Vagina (tissue), 2 donors: Measurements from ENCODE around the gene AGRN. TPM values are rescaled to one million over a fixed set of nuclear protein-coding genes. Genes with fewer than 3 reads are reported as not detected.

Experiments used
- DNase-seq, 2 donors: peaks; one replicate each; pipeline ENCODE4 v3.0.0-alpha.2; 2017; ENCODE audit errors: extremely low spot score in 2 of 2
- H3K27ac ChIP-seq: fragments of 200-600 bp; sonication (generic); one replicate; pipeline ENCODE4 v1.5.1; 2019
- H3K27me3 ChIP-seq: fragments of 200-600 bp; sonication (generic); one replicate; pipeline ENCODE4 v1.5.1; 2019
- H3K36me3 ChIP-seq, 2 donors: fragments of 200-600 bp; sonication (generic); one replicate each; pipeline ENCODE4 v1.5.1; 2017 to 2019
- H3K4me1 ChIP-seq: fragments of 200-600 bp; sonication (generic); one replicate; pipeline ENCODE4 v1.5.1; 2019
- H3K4me3 ChIP-seq, 2 donors: fragments of 200-600 bp; sonication (generic); 1 replicate in 1 of 2; 2 replicates in 1 of 2; pipeline ENCODE4 v1.5.1; 2016 to 2019
- H3K9me3 ChIP-seq: fragments of 200-600 bp; sonication (generic); one replicate; pipeline ENCODE4 v1.5.1; 2019
- POLR2A ChIP-seq, 2 donors: fragments of 450-650 bp; IDR thresholded peaks; one replicate each; pipeline ENCODE4 v1.6.1; 2017; ENCODE audit warnings: antibody characterized with exemption in 2 of 2, mild to moderate bottlenecking in 2 of 2, moderate library complexity in 2 of 2
- POLR2AphosphoS5 ChIP-seq, 2 donors: sonication (generic); formaldehyde crosslinking; IDR thresholded peaks; one replicate each; pipeline ENCODE4 v1.9.0; 2017; ENCODE audit warnings: antibody characterized with exemption in 2 of 2, mild to moderate bottlenecking in 2 of 2, low read depth in 1 of 2; ENCODE audit not compliant: insufficient read depth in 1 of 2
- intact Hi-C: fragments of 100-400 bp; cut with DNase I; formaldehyde crosslinking; loops from one replicate; pipeline ENCODE4 v1.15.1; 2023
- total RNA-seq: library from RNA; depleted of rRNA; stranded (reverse); fragments of >200 nt; gene quantifications from one replicate; pipeline ENCODE4 v1.2.3, GENCODE V29; 2016
- TF ChIP-seq, protein P1 (sequence below), 3 experiments: fragments of 450-650 bp in 2 of 3; fragments of 200-600 bp in 1 of 3; sonication (generic) in 1 of 3; IDR thresholded peaks; one replicate each; pipeline ENCODE4 v1.5.1; 2017 to 2019; ENCODE audit warnings: antibody characterized with exemption in 3 of 3, mild to moderate bottlenecking in 2 of 3, moderate library complexity in 2 of 3

AGRN gene
- total RNA-seq, 1 donor from 2014 or later, result 25.5 TPM

DNA sequence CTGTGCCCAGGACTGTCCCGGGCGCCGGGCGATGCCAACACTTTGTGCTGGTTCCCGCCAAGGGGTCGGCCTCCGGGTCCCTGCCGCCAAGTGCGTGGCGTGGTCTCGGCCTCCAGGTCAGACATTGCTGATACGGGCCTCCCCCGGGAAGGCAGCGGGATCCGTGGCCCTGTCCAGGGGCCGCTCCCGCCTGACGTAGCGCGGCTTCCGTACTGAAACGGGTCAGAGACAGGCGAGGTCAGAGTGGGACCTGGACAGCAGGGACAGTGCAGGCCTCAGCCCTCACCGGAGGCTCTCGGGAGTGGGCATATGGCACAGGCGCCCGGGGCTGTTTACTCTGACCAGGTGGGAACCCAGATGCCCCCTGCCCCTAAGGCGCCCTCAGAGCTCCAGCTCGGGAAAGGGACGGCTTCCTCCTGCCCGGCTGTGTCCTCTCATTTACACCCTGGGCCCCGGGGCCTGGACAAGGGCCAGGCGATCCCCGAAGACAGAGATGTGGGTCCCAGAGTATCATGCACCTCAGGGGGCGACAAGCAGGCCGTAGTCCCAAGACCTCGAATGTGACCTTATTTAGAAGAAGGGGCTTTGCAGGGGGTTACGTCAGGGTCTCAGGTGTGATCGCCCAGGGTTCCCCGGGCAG is 63.0 kb downstream of the AGRN start:
- Histone ChIP-seq H3K27me3 (no peaks in the 10 kb centered on the region), H3K9me3 (no peaks in the 10 kb centered on the region), H3K4me1 (peaks cover 13% of the 10 kb centered on the region), H3K27ac (no peak overlapping the region), H3K36me3 (no peaks in the 10 kb centered on the region), H3K4me3 (no peak overlapping the region)
- intact Hi-C loops, result no loop called here
- TF ChIP-seq, protein P1, sequence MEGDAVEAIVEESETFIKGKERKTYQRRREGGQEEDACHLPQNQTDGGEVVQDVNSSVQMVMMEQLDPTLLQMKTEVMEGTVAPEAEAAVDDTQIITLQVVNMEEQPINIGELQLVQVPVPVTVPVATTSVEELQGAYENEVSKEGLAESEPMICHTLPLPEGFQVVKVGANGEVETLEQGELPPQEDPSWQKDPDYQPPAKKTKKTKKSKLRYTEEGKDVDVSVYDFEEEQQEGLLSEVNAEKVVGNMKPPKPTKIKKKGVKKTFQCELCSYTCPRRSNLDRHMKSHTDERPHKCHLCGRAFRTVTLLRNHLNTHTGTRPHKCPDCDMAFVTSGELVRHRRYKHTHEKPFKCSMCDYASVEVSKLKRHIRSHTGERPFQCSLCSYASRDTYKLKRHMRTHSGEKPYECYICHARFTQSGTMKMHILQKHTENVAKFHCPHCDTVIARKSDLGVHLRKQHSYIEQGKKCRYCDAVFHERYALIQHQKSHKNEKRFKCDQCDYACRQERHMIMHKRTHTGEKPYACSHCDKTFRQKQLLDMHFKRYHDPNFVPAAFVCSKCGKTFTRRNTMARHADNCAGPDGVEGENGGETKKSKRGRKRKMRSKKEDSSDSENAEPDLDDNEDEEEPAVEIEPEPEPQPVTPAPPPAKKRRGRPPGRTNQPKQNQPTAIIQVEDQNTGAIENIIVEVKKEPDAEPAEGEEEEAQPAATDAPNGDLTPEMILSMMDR (IDR thresholded peaks at IDR 0.05), result no peak
- DNase-seq, result no peak

DNA sequence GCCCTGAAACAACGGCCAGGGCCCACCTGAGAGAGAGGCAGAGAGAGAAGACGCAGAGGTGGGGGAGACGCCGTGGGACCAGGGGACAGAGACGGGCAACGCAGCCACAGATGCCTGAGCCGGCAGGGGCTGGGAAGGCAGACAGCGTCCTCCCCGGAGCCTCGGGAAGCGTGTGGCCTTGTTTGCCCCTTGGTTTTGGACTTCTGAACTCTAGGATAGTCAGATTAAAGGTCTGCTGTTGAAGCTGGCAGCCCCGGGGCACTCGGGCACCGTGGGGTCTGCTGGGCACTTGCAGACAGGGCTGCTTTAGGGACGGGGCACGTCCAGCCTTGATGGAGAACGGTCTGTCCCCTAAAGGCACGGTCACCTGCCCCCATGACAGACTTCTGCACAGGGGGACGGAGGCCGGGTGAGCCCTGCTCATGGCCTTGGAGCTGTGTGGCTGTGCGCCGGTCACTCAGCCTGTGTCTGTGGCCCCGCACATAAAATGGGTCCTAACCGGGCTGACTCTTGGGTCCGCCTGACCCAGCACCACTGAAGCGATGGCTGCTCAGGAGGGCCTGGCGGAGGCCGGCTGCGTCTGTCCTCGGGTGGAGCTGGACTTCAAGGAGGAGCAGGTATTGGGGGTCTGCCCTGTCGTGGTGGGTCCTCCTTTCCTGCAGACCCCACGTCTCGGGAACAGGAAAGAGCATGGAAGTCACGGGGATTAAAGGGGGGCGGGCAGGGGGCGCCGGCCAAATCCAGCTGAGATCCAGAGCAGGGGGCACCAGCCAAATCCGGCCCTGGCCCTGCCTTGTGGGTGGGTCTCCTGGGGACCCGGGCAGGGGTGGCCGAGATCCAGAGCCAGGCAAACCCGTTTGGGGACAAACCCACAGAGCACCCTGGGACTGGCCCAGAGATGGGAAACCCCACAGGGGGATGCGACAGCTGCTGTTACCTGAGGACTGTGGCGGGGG is 63.8 kb downstream of the AGRN start:
- intact Hi-C loops, result no loop called here
- peaks cover 13% of the 10 kb centered on the region for H3K4me1 ChIP-seq
- H3K36me3 ChIP-seq, result no peaks in the 10 kb centered on the region
- TF ChIP-seq POLR2A (IDR thresholded peaks at IDR 0.05) (no peak), POLR2AphosphoS5 (IDR thresholded peaks at IDR 0.05; ENCODE audit: insufficient read depth in 1 of 2, low read depth in 1 of 2) (no peak)
- TF ChIP-seq, protein P1 (IDR thresholded peaks at IDR 0.05), result no peak
- no peak for DNase-seq
- no peaks in the 10 kb centered on the region for H3K27me3 ChIP-seq
- no peak overlapping the region for H3K4me3 ChIP-seq
- no peak overlapping the region for H3K27ac ChIP-seq
- no peaks in the 10 kb centered on the region for H3K9me3 ChIP-seq

DNA sequence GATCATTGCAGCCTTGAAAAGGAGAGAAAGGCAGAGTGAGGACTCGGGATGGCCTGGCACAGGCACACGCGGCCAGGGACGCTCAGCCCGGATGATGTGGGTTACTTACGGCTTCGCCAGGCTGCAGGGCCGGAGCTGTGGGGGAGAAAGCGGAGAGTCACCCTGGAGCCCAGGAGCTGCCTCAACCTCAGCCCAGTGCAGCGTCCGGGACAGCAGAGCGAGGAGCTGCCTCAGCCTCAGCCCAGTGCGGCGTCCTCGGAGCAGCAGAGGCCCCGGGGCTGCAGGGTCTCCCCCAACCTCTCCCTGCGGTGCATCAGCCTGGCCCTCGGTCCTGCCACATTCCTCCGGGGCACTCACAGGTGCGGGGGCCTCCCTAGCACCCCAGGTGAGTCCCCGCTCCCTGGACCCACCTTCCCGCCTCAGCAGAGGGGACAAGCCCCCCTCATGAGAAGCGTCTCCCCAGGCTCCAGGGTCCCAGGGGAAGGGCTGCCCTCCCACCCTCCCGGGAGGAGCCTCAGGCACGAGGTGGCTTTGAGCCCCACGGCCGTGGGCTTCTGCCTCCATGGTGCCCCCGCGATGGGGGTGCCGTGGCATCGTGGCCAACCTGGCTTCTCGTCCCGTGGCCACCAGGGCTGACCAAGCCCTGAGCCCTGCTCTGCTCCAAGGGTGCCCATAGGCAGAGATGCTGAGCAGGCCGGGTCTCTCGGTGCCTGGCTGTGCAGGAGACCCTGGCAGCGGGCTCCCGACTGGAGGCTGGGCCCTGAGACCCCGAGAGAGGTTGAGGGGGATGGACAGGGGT is 64.7 kb downstream of the AGRN start:
- Histone ChIP-seq H3K9me3 (no peaks in the 10 kb centered on the region), H3K27ac (no peak overlapping the region), H3K4me3 (no peak overlapping the region), H3K4me1 (peaks cover 10% of the 10 kb centered on the region), H3K36me3 (no peaks in the 10 kb centered on the region), H3K27me3 (no peaks in the 10 kb centered on the region)
- no peak for DNase-seq
- intact Hi-C loops, result no loop called here
- TF ChIP-seq, protein P1 (IDR thresholded peaks at IDR 0.05), result no peak
- TF ChIP-seq POLR2A (IDR thresholded peaks at IDR 0.05) (no peak), POLR2AphosphoS5 (IDR thresholded peaks at IDR 0.05; ENCODE audit: insufficient read depth in 1 of 2, low read depth in 1 of 2) (no peak)

DNA sequence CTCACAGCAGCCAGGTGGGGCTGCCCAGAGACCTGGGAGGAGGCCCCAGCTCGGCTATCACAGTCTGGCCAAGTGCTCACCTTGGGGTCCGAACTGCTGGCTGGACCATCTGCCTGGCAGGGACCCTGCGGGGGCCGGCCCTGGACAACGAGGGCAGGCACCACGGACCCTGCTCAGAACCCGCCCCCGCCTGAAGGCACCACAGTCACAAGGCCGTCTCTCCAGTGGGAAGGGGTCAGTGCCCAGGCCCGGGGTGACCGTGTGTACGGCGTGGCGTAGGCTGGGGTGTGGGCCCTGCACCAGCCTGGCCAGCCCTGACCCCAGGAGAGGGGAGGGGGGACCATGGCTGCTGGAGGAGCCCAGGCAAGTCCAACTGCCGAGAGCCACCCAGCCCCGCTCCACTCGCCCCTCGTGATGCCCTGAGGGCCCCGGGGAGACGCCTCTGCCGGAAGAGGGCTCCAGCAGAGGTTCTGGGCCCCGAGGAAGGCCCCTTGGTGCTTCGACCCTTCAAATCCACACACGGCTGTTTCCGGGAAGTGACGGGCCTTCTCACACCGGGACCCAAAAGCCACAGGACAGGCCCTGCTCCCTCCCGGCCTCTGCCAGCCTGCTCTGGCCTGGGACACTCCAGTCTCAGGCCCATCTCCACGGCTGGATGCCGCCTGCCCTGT is 65.4 kb downstream of the AGRN start:
- H3K4me1 ChIP-seq, result peaks cover 3% of the 10 kb centered on the region
- H3K27me3 ChIP-seq, result no peaks in the 10 kb centered on the region
- intact Hi-C loops, result no loop called here
- no peak for DNase-seq
- TF ChIP-seq POLR2AphosphoS5 (IDR thresholded peaks at IDR 0.05; ENCODE audit: insufficient read depth in 1 of 2, low read depth in 1 of 2) (no peak), POLR2A (IDR thresholded peaks at IDR 0.05) (no peak)
- TF ChIP-seq, protein P1 (IDR thresholded peaks at IDR 0.05), result no peak
- no peaks in the 10 kb centered on the region for H3K9me3 ChIP-seq
- no peaks in the 10 kb centered on the region for H3K36me3 ChIP-seq
- no peak overlapping the region for H3K27ac ChIP-seq
- no peak overlapping the region for H3K4me3 ChIP-seq
